HG03060 (cell line): Measurements from ENCODE around the gene NMD3.
"Not testable (repeated sequence)": the region's sequence is repeated elsewhere in the genome, so short reads cannot be mapped to it uniquely, and the experiment has no call there.

Source experiments
- ATAC-seq: cut with Tn5 transposase; IDR thresholded peaks from one replicate; pipeline ENCODE4 v1.9.1; 2021; ENCODE audit warnings: low read depth, moderate number of reproducible peaks; ENCODE audit not compliant: unreplicated experiment

NMD3 gene

DNA sequence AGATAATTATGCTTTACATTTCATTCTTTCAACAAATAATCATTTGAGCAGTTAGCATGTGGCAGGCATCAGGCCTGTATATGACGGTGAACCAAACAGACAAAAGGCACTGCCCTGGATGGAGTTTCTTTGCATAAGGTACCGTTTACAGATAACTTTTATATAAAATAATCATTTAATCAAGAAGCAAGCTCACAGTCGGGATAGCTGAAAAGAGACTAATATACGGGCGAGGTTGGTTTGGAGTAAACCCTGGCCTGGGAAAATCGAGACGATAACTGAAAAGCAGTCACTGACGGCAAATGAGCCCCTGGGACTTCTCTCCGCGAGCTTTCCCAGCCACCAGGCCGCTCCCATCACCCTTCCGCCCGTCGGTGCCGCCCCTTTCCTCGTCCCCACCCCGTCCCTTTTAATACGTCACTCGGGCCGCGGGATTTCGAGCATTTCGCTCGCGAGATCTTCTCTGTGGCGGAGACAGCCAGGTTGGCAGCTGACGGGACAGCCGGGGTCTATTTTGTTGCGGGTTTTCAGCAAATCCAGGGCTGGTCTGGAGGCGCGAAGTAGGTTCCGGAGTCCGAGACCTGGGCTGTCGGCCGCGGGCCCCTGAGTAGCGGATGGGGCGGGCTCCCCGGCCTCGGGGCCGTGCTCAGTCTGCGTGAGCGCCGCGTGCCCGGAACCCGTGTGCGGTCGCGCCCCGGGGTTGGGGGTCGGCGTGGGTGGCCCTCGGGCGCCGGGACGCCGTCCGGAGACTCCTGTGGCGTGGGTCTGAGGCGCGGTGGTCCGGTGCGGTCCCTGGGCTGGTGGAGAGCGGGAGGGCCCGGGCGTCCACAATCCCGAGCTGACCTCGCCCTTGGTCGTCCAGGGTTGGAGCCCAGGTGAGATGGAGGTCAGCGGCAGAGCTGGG, at the start of gene NMD3:
Gene NMD3, plus strand, starts transcription at position 462 of the 904 bp plus-strand sequence. CDS start 703 bp downstream, outside the sequence.
- ATAC-seq: peak; percentile 91

DNA sequence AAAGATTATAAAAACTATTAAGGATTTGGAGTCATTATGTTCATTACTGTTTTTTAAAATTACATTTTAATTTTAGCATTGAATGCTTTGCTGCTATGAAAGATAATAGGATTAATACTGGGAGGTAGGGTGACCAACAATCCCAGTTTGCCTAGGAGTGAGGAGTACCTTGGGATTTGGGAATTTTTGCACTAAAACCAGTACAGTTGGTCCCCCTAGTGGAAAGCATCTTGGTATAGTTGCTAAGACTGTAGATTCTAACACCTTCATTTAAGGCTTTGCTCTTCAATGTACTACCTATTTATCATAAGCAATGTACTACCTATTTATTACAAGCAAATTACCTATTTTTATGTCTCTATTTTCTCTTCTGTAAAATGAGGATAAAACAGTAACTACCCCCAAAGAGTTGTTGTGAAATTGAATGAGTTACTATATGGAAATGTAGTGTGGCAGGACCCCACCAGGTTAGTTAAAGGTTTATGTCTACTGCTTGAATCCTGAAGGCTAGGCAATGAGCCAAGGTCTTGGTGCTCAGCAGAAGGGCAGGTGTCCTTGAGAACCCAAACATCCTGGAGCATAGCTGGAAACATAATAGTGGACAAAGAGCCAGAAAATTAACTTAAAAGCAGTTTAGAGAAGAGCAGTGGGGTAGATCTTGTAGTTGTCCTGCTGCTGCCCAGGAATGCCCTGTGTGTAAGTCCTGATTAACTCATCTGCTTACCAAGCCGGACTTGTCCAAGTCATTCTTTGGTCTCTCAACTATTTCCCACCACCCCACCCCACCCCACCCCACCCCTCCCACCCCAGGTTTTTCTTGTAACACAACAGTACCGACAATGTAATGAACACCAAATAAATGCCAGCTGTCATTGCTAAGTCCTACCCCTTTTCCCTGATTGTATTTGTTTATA, 49.2 kb upstream of the NMD3 start:
- no peak for ATAC-seq

DNA sequence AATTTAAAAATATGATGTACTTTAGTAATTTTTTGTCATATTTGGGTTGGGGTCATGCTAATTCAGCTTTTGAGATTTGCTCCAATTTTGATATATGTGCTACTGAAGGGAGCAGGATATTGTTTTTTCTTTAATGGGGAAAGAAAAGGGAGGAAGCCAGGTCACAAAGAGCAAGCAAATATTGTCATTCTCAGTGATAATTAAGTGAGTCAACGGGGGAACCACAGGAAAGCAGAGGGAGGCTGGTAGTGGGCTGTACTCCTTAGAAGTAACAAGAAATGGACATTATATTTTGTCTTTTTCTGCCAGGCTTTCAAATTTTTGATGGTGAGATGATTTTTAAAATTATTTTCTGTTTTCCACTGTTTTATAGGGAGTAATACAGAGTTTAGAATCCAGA, 45.6 kb upstream of the NMD3 start:
- ATAC-seq: no peak

DNA sequence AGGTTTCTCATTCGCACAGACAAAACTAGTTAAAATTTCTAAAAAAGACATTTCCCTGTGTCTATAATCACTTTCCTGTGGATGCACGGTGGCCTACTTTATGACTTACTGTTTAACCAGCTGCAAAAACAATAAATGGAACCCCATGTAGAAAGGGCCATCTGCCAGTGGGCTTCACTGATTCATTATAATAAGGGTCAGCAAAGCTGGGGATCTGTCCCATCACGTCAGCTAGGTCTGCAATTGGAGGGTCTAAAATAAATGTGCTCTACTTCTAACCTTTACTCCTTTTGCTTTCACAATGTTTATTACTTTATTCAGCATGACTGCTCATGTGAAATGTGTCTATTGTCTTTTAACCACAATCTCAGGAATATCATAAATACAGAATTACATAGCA, 43.1 kb upstream of the NMD3 start:
- no peak for ATAC-seq

DNA sequence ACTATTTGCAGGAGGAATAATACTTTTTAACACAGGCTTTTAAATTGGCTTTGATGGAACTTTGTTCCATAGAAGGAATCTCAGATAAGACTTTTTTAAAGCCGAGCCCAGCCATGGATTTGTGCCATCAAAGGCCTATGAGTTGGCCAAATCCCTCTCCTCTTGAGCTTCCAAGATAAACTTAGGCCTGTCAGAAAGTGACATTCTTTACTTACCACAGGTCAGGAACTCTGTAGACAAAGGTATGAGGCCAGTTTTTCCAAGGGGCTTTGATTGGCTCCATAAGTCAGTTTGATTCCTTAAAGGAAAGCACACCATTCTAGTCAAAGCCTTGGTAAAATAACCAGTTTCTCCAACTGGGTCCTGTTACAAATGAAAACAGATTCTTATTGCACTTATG, 39.7 kb upstream of the NMD3 start:
- ATAC-seq: not testable (repeated sequence)

DNA sequence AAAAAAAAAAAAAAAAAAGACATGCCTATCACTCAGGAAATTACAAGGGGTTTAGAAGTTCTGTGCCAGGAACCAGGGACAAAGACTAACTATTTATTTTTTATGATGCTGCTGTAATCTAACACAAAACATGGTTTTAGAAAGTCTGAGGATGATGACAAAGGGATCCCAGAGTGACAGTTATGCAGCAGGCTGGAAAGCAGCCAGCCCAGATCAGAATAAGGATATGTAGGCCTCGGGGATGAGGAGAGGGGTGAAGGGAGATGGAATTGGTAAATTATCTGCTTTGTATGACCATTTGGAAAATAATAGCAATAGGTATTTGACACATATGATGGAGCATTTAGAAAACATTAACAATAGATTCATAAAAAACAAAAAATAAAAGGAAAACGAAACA, 34.1 kb upstream of the NMD3 start:
- ATAC-seq: no peak

DNA sequence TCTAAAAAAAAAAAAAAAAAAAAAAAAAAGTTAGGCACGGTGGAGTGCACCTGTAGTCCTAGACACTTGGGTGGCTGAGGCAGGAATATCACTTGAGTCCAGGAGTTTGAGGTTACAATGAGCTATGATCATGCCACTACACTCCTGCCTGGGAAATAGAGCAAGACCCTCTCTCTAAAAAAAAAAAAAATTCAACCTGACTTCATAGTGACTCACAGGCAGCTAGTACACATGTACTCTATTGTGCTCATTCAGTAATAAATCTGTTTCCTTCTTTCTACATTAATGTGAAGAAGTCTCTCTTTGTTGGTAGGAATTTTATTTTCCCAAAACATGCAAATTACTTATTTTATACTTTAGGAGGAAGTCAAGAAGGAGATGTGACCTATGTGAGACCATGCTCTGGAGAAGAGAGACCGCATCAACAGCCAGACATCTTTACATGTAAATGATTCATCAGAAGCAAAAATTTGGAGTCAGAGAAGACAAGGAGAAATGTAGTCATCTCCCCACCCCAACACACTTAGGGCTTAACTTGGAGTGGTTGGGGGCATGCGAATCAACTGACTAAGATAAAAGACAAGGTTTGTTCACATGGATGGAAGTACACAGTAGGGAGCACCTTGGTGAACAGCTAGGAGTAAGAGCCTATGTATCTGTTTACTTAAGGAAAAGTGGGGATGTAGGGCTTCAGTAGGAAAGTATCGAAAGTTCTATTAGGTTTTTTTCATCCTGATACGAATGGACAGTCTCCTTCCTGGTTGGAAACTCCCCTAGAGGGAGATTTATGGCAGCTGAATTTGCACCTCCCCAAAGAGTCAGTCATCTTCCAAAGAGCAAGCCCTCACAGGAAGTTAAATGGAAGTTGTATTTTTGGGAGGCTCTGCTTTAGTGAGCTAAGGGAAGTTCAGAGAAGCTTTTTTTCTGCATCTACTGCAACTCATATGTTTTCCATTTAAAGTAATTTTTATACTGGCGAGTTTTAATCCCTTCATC, 23.0 kb upstream of the NMD3 start:
- ATAC-seq: no peak

DNA sequence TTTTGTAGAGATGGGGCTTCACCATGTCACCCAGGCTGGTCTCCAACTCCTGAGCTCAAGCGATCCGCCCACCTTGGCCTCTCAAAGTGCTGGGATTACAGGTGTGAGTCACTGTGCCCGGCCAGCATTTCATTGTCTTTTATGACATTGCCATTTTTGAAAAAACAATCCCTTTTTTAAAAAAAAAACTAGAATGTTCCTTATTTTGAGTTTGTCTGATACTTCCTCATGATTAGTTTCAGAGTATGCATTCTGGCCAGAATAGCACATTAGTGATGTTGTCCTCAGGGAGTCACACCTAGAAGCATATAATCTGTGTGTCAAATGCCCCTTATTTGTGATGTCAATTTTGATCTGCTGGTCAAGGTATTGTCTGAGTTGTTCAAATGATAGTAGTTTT, 21.2 kb upstream of the NMD3 start:
- ATAC-seq: no peak

DNA sequence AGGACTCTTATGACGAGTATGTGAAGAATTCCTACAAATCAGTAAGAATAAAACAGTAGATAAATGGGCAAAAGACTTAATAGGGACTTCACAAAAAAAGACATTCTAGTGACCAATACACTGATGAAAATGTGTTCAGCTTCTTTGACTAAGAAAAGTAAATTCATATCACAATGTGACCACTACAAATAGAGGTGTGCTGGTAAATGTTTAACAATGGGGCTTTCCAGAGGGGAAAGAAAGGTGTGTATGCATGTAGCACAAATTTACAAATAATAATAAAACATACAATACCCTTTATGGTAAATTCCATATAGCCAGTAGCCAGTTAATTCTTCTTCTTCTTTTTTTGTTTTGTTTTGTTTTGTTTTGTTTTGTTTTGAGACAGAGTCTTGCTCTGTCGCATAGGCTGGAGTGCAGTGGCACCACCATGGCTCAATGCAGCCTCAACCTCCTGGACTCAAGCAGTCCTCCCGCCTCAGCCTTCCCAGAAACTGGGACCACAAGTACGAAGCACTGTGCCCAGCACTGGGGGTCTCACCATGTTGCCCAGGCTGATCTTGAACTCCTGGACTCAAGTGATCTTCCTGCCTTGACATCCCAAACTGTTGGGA, 17.5 kb upstream of the NMD3 start:
- no peak for ATAC-seq

DNA sequence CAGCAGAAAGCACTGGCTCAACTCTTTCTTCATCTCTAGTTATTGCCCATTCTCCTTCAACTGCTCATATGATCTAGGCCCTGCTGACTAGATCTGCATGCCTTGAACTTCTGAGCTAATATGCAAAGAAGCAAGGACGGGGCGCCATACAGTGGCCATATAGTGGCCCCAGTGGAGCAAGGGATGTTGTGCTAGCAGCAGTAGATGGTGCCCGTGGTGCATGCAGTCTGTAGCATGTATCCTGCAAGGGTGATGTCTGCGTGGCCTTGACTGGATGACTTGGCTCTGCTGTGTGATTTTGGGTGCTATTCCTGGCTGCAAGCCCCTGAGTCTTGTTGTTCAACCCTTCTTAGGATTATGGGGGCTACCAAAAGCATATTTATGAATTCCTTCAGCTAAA, 12.2 kb upstream of the NMD3 start:
- ATAC-seq: no peak

DNA sequence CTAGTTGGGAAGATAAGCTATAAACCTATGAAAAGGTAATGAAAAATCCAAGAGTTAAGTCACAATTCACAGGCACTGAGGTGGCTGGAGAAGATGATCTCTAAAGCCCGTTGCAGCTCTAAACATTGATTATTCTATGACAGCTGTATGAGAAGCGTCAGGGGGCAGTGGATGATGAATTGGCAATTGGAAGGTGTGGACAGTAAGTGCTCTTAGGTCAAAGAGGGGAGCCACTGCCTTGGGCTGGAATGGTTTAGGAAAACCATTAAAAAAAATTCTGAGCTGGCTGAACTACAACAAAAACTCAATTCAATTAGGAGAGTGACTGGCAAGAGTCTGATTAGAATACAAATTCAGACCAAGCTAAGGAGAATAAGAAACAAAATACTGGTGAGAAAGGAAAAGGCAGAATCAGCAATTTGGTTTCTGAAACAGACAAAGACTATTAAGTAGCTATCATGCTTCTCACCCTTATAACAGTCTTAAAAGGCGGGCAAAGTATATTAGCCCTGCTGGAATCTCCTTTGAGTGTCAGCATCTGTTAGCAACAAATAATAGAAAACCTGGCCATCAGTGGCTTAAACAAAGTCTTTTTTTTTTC, 8.8 kb upstream of the NMD3 start:
- no peak for ATAC-seq

DNA sequence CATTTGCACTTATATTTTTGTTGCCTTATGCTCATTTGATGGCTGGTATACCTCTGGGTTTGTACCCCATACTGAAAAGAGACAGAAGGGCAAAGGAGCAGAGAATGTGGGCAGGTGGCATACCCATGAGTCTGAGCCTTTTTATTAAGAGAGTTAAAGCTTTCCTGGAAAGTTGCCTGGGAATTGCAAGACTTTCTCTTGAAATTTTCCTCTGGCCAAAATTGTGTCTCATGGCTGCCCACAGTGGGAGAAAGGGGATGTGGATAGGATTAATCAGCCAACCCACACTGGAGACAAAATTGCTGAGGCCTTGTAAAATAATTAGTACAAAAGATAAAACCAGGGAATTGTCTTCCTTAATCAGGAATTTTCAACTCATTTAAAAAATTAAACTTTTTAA, 8.2 kb upstream of the NMD3 start:
- ATAC-seq: no peak

DNA sequence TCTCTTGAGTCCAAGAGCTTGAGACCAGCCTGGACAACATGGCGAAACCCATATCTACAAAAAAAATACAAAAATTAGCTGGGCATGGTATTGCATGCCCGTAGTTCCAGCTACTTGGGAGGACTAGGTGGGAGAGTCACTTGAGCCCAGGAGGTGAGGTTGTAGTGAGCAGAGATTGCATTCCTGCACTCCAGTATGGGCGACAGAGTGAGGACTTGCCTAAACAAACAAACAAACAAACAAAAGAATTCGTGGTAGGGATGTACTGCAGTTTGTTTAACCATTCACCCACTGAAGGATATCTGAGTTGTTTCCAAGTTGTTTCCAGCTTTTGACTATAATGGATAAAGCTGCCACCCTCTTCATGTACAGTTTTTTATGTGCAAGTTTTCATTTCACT, 7.5 kb upstream of the NMD3 start:
- no peak for ATAC-seq

DNA sequence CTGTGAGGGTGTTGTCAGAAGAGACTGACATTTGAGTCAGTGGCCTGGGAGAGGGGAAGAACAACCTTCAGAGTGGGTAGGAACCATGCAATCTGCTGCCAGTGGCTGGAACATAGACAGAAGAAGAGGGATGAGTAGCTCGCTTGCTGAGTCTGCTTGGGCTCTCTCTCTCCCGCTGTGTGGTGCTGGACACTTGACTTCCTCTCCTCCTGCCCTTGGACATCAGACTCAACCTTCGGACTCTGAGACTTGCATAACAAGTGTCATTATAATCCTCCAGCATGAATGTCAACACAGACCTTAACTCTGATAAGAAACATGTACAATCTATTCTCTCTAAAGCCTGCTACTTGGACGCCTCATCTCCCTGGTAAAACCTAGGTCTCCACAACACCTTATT, 5.9 kb upstream of the NMD3 start:
- ATAC-seq: no peak

DNA sequence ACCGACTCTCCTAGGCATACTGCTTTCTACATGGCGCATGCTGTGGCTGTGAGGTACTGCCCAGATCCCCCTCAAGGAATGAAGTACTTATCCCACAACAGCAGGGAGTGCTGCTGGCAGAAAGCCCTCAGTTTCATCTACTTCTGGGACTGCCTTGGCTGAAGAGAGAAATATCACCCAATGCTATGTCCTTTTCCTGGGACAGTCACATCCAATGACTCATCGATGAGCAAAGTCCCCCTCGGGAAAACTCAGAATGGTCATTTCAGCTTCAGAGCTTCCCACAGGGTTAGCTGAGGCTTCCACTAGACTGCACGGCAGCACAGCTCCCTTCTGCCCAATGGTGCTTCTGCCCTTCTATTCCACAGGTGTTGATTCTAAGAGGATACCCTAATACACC, 3.6 kb upstream of the NMD3 start:
- no peak for ATAC-seq

DNA sequence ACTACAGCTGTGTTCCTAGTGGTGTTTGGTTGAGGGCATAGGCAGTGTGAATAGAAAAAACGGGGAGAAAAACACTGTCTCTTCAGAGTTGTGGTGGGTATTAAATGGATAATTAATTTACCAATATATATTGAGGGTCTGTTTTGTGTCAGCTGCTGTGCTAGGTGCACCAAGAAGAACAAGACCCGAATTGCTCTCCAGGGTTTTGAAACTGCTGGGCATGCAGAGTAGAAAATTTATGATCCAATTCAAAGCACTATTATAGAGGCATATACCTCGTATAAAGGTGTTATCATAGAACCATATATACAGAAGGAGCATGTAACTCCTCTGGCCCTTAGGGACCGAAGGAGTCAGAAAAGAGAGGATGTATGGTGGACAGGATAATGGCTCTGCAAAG, 1.6 kb upstream of the NMD3 start:
- no peak for ATAC-seq

DNA sequence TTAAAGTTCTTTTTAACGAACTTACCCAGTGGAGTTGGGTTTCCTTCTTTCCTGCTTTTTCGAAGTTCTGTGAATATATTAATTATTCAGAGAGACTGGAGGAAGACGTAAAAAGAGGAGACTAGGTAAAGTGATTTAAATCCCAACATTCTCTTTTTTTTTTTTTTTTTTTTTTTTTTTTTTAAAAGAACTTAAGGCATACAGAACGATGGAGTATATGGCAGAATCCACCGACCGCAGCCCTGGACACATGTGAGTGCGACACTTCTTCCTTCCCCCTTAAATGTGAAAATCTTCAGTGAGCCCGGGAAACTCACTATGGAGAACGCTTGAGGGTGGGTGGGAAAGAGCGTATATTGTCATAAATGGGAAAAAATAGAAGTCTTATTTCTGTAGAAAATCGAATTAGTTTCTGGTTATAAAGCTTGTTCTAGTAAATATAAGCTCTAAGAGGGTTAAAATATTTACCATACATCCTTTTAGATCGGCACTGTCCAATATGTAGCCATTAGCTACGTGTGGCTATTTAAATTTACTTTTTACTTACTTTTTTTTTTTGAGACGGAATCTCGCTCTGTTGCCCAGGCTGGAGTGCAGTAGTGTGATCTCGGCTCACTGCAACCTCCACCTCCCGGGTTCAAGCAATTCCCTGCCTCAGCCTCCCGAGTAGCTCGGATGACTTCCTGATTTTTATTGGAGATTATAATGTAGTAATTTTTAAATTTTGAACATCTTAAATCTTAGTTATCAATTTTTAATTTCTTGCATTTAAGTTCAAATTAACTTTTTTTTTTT, 892 bp downstream of the NMD3 start:
- ATAC-seq: no peak

DNA sequence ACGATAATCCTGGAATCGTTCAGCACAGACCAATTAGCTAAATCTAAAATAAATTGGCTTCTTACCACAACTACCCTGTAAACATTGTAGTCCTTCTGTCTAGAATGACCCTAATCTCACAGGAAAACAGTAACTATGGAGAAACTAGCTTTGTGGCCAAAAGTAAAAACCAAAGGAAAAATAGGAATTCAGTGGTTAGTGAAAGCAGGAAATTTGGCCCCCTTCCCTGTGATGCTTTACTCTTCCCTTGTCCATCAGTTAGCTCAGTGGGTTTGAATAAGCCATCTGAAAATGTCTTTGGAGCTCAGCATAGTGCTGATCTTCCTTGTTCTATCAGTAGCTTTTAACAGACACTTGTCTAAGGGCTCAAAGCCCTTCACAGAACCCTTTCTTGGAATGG, 1.6 kb downstream of the NMD3 start:
- ATAC-seq: no peak

DNA sequence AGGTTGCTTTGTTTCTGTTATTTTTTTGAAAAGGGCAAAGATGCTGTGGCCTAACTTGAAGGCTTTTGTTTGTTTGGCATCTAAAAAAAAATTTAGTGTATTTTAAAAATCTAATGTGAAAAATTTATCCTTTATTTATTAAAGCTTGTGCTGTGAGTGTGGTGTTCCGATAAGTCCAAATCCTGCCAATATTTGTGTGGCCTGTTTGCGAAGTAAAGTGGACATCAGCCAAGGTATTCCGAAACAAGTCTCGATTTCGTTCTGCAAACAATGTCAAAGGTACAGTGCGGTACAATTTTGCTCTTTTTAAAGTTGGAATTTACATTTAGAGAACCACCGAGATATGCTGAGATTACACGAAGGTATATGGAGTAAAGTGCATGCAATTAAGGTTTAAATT, 3.7 kb downstream of the NMD3 start:
- no peak for ATAC-seq
